Liver (tissue), 10 donors: ENCODE data around the gene PPHLN1. TPM values are rescaled to one million over a fixed set of nuclear protein-coding genes. Genes with fewer than 3 reads are reported as not detected.

Experiments
- DNase-seq: peaks from one replicate; pipeline ENCODE4 v3.0.0-alpha.2; 2017; ENCODE audit warnings: low spot score
- H3K27ac ChIP-seq, 2 donors: one replicate each; pipeline ENCODE4 v1.7.0; 2013; ENCODE audit warnings: inconsistent platforms in 2 of 2, low read length in 2 of 2, control low read depth in 1 of 2, low read depth in 1 of 2, mild to moderate bottlenecking in 1 of 2
- H3K27me3 ChIP-seq, 4 donors: one replicate each; pipeline versions ENCODE4 v1.6.1 to v1.7.0; 2013; ENCODE audit warnings: low read length in 3 of 4, inconsistent platforms in 1 of 4, mild to moderate bottlenecking in 1 of 4, moderate library complexity in 1 of 4; ENCODE audit not compliant: control insufficient read depth in 4 of 4, insufficient read depth in 4 of 4
- H3K36me3 ChIP-seq, 4 donors: one replicate each; pipeline versions ENCODE4 v1.6.1 to v1.7.0; 2013; ENCODE audit warnings: low read length in 3 of 4, mild to moderate bottlenecking in 3 of 4, low read depth in 1 of 4, moderate library complexity in 1 of 4; ENCODE audit not compliant: control insufficient read depth in 4 of 4, insufficient read depth in 3 of 4
- H3K4me1 ChIP-seq, 4 donors: one replicate each; pipeline versions ENCODE4 v1.6.1 to v1.7.0; 2013; ENCODE audit warnings: low read length in 3 of 4, mild to moderate bottlenecking in 3 of 4, moderate library complexity in 1 of 4; ENCODE audit not compliant: control insufficient read depth in 4 of 4, insufficient read depth in 4 of 4
- H3K4me3 ChIP-seq, 3 donors: one replicate each; pipeline versions ENCODE4 v1.6.1 to v1.7.0; 2013; ENCODE audit warnings: low read length in 3 of 3, control low read depth in 1 of 3, low read depth in 1 of 3, mild to moderate bottlenecking in 1 of 3
- H3K9ac ChIP-seq, 2 donors: one replicate each; pipeline ENCODE4 v1.7.0; 2013; ENCODE audit warnings: low read length in 2 of 2, mild to moderate bottlenecking in 2 of 2, moderate library complexity in 2 of 2, control low read depth in 1 of 2, low read depth in 1 of 2
- H3K9me3 ChIP-seq, 4 donors: one replicate each; pipeline versions ENCODE4 v1.6.1 to v1.7.0; 2013; ENCODE audit warnings: low read length in 3 of 4; ENCODE audit not compliant: control insufficient read depth in 4 of 4
- RXRA ChIP-seq, 2 donors: IDR thresholded peaks; 2 replicates each; pipeline ENCODE4 v1.6.1; 2017 to 2018; ENCODE audit warnings: antibody characterized with exemption in 2 of 2, mild to moderate bottlenecking in 1 of 2
- WGBS: extraction: QIAGEN DNeasy Blood & Tissue Kit; methylation state at CpG from one replicate; pipeline ENCODE4 v1.1.7; 2013; 5-methylcytosine and 5-hydroxymethylcytosine counted together
- polyA plus RNA-seq, 2 donors: library from polyadenylated mRNA; stranded (reverse) in 1 of 2; unstranded in 1 of 2; fragments of 200-250 nt in 1 of 2; fragments of >200 nt in 1 of 2; fragmentation: Nextera tagmentation in 1 of 2; extraction: Ambion mirVana in 1 of 2; gene quantifications; one replicate each; pipeline versions ENCODE4 v1.2.1 to v1.2.3, GENCODE V29; 2013 to 2015
- small RNA-seq: library from RNA; depleted of rRNA; stranded (forward); fragments of <200 nt; gene quantifications from one replicate; pipeline ENCODE3, GENCODE V24; 2014
- total RNA-seq, 2 donors: library from RNA; depleted of rRNA; stranded (reverse); fragments of >200 nt; gene quantifications; one replicate each; pipeline ENCODE4 v1.2.3, GENCODE V29; 2014
- TF ChIP-seq, protein P1 (sequence below): IDR thresholded peaks from 2 replicates; pipeline ENCODE4 v1.6.1; 2016; ENCODE audit warnings: antibody characterized with exemption, mild to moderate bottlenecking
- TF ChIP-seq, protein P2 (sequence below): IDR thresholded peaks from 2 replicates; pipeline ENCODE4 v1.6.1; 2016; ENCODE audit warnings: antibody characterized with exemption
- donor health status: healthy.
- donor health status: healthy.
- donor health status: healthy.
- donor health status: healthy.
- donor health status: healthy.

Gene PPHLN1
- total and polyA plus RNA-seq, 4 donors = 11.6 to 40.3 (median 27.7) TPM

- Histone ChIP-seq H3K4me1 (no peaks in the 10 kb centered on the region), H3K36me3 (no peaks in the 10 kb centered on the region), H3K9ac (no peak overlapping the region), H3K27ac (no peak overlapping the region), H3K9me3 (no peaks in the 10 kb centered on the region), H3K27me3 (peaks cover 0 to 6% (median 0%) of the 10 kb centered on the region in 4 donors), H3K4me3 (no peak overlapping the region)
- 90% methylated on average over 5 of the region's 5 CpGs for WGBS
- TF ChIP-seq RXRA (IDR thresholded peaks at IDR 0.05) = no peak
- TF ChIP-seq, protein P1, sequence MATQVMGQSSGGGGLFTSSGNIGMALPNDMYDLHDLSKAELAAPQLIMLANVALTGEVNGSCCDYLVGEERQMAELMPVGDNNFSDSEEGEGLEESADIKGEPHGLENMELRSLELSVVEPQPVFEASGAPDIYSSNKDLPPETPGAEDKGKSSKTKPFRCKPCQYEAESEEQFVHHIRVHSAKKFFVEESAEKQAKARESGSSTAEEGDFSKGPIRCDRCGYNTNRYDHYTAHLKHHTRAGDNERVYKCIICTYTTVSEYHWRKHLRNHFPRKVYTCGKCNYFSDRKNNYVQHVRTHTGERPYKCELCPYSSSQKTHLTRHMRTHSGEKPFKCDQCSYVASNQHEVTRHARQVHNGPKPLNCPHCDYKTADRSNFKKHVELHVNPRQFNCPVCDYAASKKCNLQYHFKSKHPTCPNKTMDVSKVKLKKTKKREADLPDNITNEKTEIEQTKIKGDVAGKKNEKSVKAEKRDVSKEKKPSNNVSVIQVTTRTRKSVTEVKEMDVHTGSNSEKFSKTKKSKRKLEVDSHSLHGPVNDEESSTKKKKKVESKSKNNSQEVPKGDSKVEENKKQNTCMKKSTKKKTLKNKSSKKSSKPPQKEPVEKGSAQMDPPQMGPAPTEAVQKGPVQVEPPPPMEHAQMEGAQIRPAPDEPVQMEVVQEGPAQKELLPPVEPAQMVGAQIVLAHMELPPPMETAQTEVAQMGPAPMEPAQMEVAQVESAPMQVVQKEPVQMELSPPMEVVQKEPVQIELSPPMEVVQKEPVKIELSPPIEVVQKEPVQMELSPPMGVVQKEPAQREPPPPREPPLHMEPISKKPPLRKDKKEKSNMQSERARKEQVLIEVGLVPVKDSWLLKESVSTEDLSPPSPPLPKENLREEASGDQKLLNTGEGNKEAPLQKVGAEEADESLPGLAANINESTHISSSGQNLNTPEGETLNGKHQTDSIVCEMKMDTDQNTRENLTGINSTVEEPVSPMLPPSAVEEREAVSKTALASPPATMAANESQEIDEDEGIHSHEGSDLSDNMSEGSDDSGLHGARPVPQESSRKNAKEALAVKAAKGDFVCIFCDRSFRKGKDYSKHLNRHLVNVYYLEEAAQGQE = no peak
- TF ChIP-seq, protein P2, sequence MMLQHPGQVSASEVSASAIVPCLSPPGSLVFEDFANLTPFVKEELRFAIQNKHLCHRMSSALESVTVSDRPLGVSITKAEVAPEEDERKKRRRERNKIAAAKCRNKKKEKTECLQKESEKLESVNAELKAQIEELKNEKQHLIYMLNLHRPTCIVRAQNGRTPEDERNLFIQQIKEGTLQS = no peak
- no peak for DNase-seq
Measured at GRCh38 chr12:42490261-42490842, 164.4 kb downstream of the PPHLN1 start.

Small RNAs within 50 kb of the gene (small RNA-seq; reads per million reads assigned to genes)
- gene MIR7851 = not detected
- gene RF00019 = not detected
- gene RF00090 = not detected
- gene RNU6-249P = not detected

Other genes with a start within 250 kb of the PPHLN1 start
- gene GXYLT1, start 181.3 kb upstream of the PPHLN1 start, total RNA-seq = 10 to 100 TPM; 11.2 to 13.7 TPM
- gene GXYLT1, start 181.3 kb upstream of the PPHLN1 start, polyA plus RNA-seq = 1 to 10 TPM; 2.8 to 4.0 TPM
- gene YAF2, start 87.9 kb upstream of the PPHLN1 start, total RNA-seq = 10 to 100 TPM; 11.1 to 21.3 TPM
- gene YAF2, start 87.9 kb upstream of the PPHLN1 start, polyA plus RNA-seq = 10 to 100 TPM in 1 of 2 donors, 1 to 10 TPM in 1; 7.3 to 22.9 TPM
- 10 to 100 TPM in 1 of 2 donors, 1 to 10 TPM in 1; 9.8 to 16.7 TPM for gene ZCRB1, start 73 bp upstream of the PPHLN1 start, total RNA-seq
- gene ZCRB1, start 73 bp upstream of the PPHLN1 start, polyA plus RNA-seq = 10 to 100 TPM; 16.2 to 66.3 TPM